Gastrocnemius medialis (tissue), 4 donors: ENCODE results near the gene ABHD13. TPM values are rescaled to one million over a fixed set of nuclear protein-coding genes. Genes with fewer than 3 reads are reported as not detected.

ENCODE experiments used
- ATAC-seq, 2 donors: fragments of 150-250 bp; one replicate each; pipeline ENCODE4 v1.9.1; 2016
- DNase-seq, 2 donors: peaks; one replicate each; pipeline ENCODE4 v3.0.0-alpha.2; 2019
- H3K27ac ChIP-seq, 4 donors: fragments of 200-600 bp; sonication (generic); 1 replicate in 1 of 4; 2 replicates in 3 of 4; pipeline ENCODE4 v1.5.1; 2016 to 2018; ENCODE audit warnings: mild to moderate bottlenecking in 2 of 4, moderate library complexity in 1 of 4
- H3K27me3 ChIP-seq, 3 donors: fragments of 200-600 bp; sonication (generic) in 2 of 3; 1 replicate in 1 of 3; 2 replicates in 2 of 3; pipeline versions ENCODE4 v1.5.1 to v1.6.0; 2016 to 2019; ENCODE audit warnings: mild to moderate bottlenecking in 1 of 3, moderate library complexity in 1 of 3
- H3K36me3 ChIP-seq, 2 donors: fragments of 200-600 bp; sonication (generic) in 1 of 2; one replicate each; pipeline ENCODE4 v1.5.1; 2017 to 2018
- H3K4me1 ChIP-seq, 2 donors: fragments of 200-600 bp; sonication (generic) in 1 of 2; one replicate each; pipeline ENCODE4 v1.5.1; 2016 to 2017; ENCODE audit warnings: mild to moderate bottlenecking in 2 of 2
- H3K4me3 ChIP-seq, 4 donors: fragments of 200-600 bp; sonication (generic) in 3 of 4; 1 replicate in 1 of 4; 2 replicates in 3 of 4; pipeline ENCODE4 v1.5.1; 2016 to 2019; ENCODE audit warnings: mild to moderate bottlenecking in 2 of 4
- H3K9me3 ChIP-seq, 3 donors: fragments of 200-600 bp; sonication (generic) in 2 of 3; 1 replicate in 1 of 3; 2 replicates in 2 of 3; pipeline ENCODE4 v1.5.1; 2016 to 2019
- CTCF ChIP-seq, 5 experiments: fragments of 450-650 bp in 3 of 5; fragments of 200-600 bp in 2 of 5; sonication (generic) in 2 of 5; IDR thresholded peaks in 4 of 5; conservative IDR thresholded peaks in 1 of 5; 1 replicate in 4 of 5; 2 replicates in 1 of 5; pipeline ENCODE4 v1.5.1; 2016 to 2019; ENCODE audit warnings: antibody characterized with exemption in 5 of 5, mild to moderate bottlenecking in 3 of 5, moderate library complexity in 3 of 5
- POLR2A ChIP-seq, 2 donors: fragments of 450-650 bp; IDR thresholded peaks; one replicate each; pipeline ENCODE4 v1.6.1; 2017; ENCODE audit warnings: antibody characterized with exemption in 2 of 2, mild to moderate bottlenecking in 2 of 2, moderate library complexity in 2 of 2
- in situ Hi-C, 4 donors: fragments of 200-750 bp; cut with MboI; loops; one replicate each; pipeline versions ENCODE4 v1.15.0 to v1.8.0; 2017; ENCODE audit warnings: low sequenced_read_pairs in 4 of 4
- intact Hi-C: fragments of 100-400 bp; cut with DNase I; formaldehyde crosslinking; loops from one replicate; pipeline ENCODE4 v1.15.1; 2023; ENCODE audit warnings: low total_unique reads
- total RNA-seq, 4 donors: library from RNA; depleted of rRNA; stranded (reverse); fragments of >200 nt; gene quantifications; one replicate each; pipeline versions ENCODE4 v1.1.0 to v1.2.3, GENCODE V29; 2016

The ABHD13 gene
- total RNA-seq, 4 donors from 2014 or later = 4.8 to 15.5 (median 6.9) TPM

GRCh38 chr13:108227651-108228272 is 9.6 kb downstream of the ABHD13 start:
- Histone ChIP-seq H3K4me3 (no peak overlapping the region), H3K9me3 (no peaks in the 10 kb centered on the region), H3K27me3 (no peaks in the 10 kb centered on the region), H3K27ac (no peak overlapping the region), H3K4me1 (peaks cover 14 to 21% of the 10 kb centered on the region in 2 donors), H3K36me3 (no peaks in the 10 kb centered on the region)
- DNase-seq = no peak
- ATAC-seq = no peak
- TF ChIP-seq CTCF (IDR thresholded peaks at IDR 0.05 in 4 of 5, conservative IDR thresholded peaks at IDR 0.05 in 1 of 5) (peak in 4 of 5 experiments; percentile 45 to 76 (median 66)), POLR2A (IDR thresholded peaks at IDR 0.05) (no peak)
- in situ Hi-C loops (no loop called here), intact Hi-C loops (no loop called here)

- peaks cover 0 to 5% of the 10 kb centered on the region in 2 donors for H3K4me1 ChIP-seq
- no peak overlapping the region for H3K27ac ChIP-seq
- no peak overlapping the region for H3K4me3 ChIP-seq
- DNase-seq = no peak
- ATAC-seq = no peak
- H3K27me3 ChIP-seq = no peaks in the 10 kb centered on the region
- intact Hi-C loops = no loop called here
- no peaks in the 10 kb centered on the region for H3K36me3 ChIP-seq
- no peak for TF ChIP-seq POLR2A (IDR thresholded peaks at IDR 0.05)
- TF ChIP-seq CTCF (IDR thresholded peaks at IDR 0.05 in 4 of 5, conservative IDR thresholded peaks at IDR 0.05 in 1 of 5) = no peak
- in situ Hi-C loops = no loop called here
- H3K9me3 ChIP-seq = no peaks in the 10 kb centered on the region
Observed at GRCh38 chr13:108230377-108230776, 12.2 kb downstream of the ABHD13 start.

- ATAC-seq = no peak
- Histone ChIP-seq H3K27me3 (no peaks in the 10 kb centered on the region), H3K36me3 (no peaks in the 10 kb centered on the region), H3K4me3 (no peak overlapping the region), H3K9me3 (no peaks in the 10 kb centered on the region), H3K4me1 (no peaks in the 10 kb centered on the region), H3K27ac (no peak overlapping the region)
- intact Hi-C loops (no loop called here), in situ Hi-C loops (no loop called here)
- TF ChIP-seq CTCF (IDR thresholded peaks at IDR 0.05 in 4 of 5, conservative IDR thresholded peaks at IDR 0.05 in 1 of 5) (no peak), POLR2A (IDR thresholded peaks at IDR 0.05) (no peak)
- no peak for DNase-seq
Observed at GRCh38 chr13:108249150-108249549, 31.0 kb downstream of the ABHD13 start.

GRCh38 chr13:108257248-108257647 is 39.1 kb downstream of the ABHD13 start:
- intact Hi-C loops = no loop called here
- no peak overlapping the region for H3K27ac ChIP-seq
- in situ Hi-C loops = no loop called here

More at GRCh38 chr13:108257248-108257647, 39.1 kb downstream of the ABHD13 start:
- no peak for TF ChIP-seq POLR2A (IDR thresholded peaks at IDR 0.05)
- TF ChIP-seq CTCF (IDR thresholded peaks at IDR 0.05 in 4 of 5, conservative IDR thresholded peaks at IDR 0.05 in 1 of 5) = no peak
- Histone ChIP-seq H3K9me3 (no peaks in the 10 kb centered on the region), H3K27me3 (no peaks in the 10 kb centered on the region), H3K4me1 (no peaks in the 10 kb centered on the region), H3K4me3 (no peak overlapping the region), H3K36me3 (no peaks in the 10 kb centered on the region)
- DNase-seq (no peak), ATAC-seq (no peak)
